Neural cell (in vitro differentiated cells): ENCODE data around the gene MDH2. TPM values are rescaled to one million over a fixed set of nuclear protein-coding genes. Genes with fewer than 3 reads are reported as not detected.

Experiments used
- H2AFZ ChIP-seq: fragments of 200-600, 300-800 bp; sonication (generic), shearing (Covaris generic); 2 replicates; pipeline ENCODE4 v1.6.0; 2014; ENCODE audit warnings: low read depth, mild to moderate bottlenecking, antibody characterized with exemption, low read length, moderate library complexity
- H3F3A ChIP-seq: fragments of 200-600 bp; shearing (Covaris generic); 2 replicates; pipeline ENCODE4 v1.6.1; 2016; ENCODE audit warnings: mild to moderate bottlenecking, moderate library complexity, mixed read lengths, antibody characterized with exemption, low read length; ENCODE audit not compliant: insufficient read depth, poor library complexity, severe bottlenecking
- H3K27ac ChIP-seq: fragments of 200-600, 300-800 bp; sonication (generic), shearing (Covaris generic); 2 replicates; pipeline ENCODE4 v1.5.1; 2014; ENCODE audit warnings: mild to moderate bottlenecking, low read length, moderate library complexity
- H3K27me3 ChIP-seq: fragments of 300-800, 200-600 bp; sonication (generic), shearing (Covaris generic); 2 replicates; pipeline ENCODE4 v1.6.0; 2014; ENCODE audit warnings: mild to moderate bottlenecking, low read depth, low read length, moderate library complexity; ENCODE audit not compliant: insufficient read depth
- H3K36me3 ChIP-seq: fragments of 300-800, 200-600 bp; sonication (generic), shearing (Covaris generic); 2 replicates; pipeline ENCODE4 v1.5.1; 2014; ENCODE audit warnings: mild to moderate bottlenecking, antibody characterized with exemption, low read length, moderate library complexity; ENCODE audit not compliant: insufficient read depth
- H3K4me2 ChIP-seq: fragments of 300-800, 200-600 bp; sonication (generic), shearing (Covaris generic); 2 replicates; pipeline ENCODE4 v1.6.0; 2014; ENCODE audit warnings: mild to moderate bottlenecking, low read length
- H3K4me3 ChIP-seq: fragments of 300-800, 200-600 bp; sonication (generic), shearing (Covaris generic); 2 replicates; pipeline ENCODE4 v1.5.1; 2014; ENCODE audit warnings: mild to moderate bottlenecking, low read length, moderate library complexity
- H3K79me2 ChIP-seq: fragments of 200-600 bp; shearing (Covaris generic); replicated peaks from 2 replicates; pipeline ENCODE4 v1.6.0; 2014; ENCODE audit warnings: mild to moderate bottlenecking, low read length, moderate library complexity; ENCODE audit not compliant: insufficient read depth
- H3K9ac ChIP-seq: fragments of 300-800, 200-600 bp; sonication (generic), shearing (Covaris generic); 2 replicates; pipeline ENCODE4 v1.6.1; 2016; ENCODE audit warnings: mild to moderate bottlenecking, low read length, mixed read lengths
- H3K9me2 ChIP-seq: fragments of 200-600 bp; shearing (Covaris generic); 2 replicates; pipeline ENCODE4 v1.6.1; 2016; ENCODE audit warnings: mild to moderate bottlenecking, low read length, mixed read lengths; ENCODE audit not compliant: insufficient read depth
- H3K9me3 ChIP-seq: fragments of 200-600, 300-800 bp; sonication (generic), shearing (Covaris generic); 2 replicates; pipeline ENCODE4 v1.6.1; 2016; ENCODE audit warnings: mild to moderate bottlenecking, mixed run types, low read length, moderate library complexity, mixed read lengths
- H4K20me1 ChIP-seq: fragments of 200-600 bp; shearing (Covaris generic); 2 replicates; pipeline ENCODE4 v1.6.1; 2016; ENCODE audit warnings: mild to moderate bottlenecking, mixed run types; ENCODE audit not compliant: insufficient read depth
- EP300 ChIP-seq: fragments of 450-650 bp; conservative IDR thresholded peaks from 2 replicates; pipeline ENCODE4 v1.6.1; 2014; ENCODE audit warnings: antibody characterized with exemption, mild to moderate bottlenecking, moderate library complexity; ENCODE audit not compliant: poor library complexity, severe bottlenecking
- EZH2 ChIP-seq: fragments of 200-600, 300-800 bp; shearing (Covaris generic), sonication (generic); IDR thresholded peaks from 2 replicates; pipeline ENCODE4 v1.6.1; 2014; ENCODE audit warnings: antibody characterized with exemption, low read length, borderline replicate concordance, mild to moderate bottlenecking; ENCODE audit not compliant: insufficient read depth, poor library complexity, severe bottlenecking
- MXI1 ChIP-seq: fragments of 450-650 bp; conservative IDR thresholded peaks from 2 replicates; pipeline ENCODE4 v1.6.1; 2014; ENCODE audit warnings: antibody characterized with exemption, mild to moderate bottlenecking; ENCODE audit not compliant: poor library complexity, severe bottlenecking
- POLR2AphosphoS5 ChIP-seq: IDR thresholded peaks from 2 replicates; pipeline ENCODE4 v1.6.1; 2012
- RAD21 ChIP-seq: fragments of 450-650 bp; conservative IDR thresholded peaks from 2 replicates; pipeline ENCODE4 v1.6.1; 2014; ENCODE audit warnings: antibody characterized with exemption, mild to moderate bottlenecking, moderate library complexity
- SMC3 ChIP-seq: fragments of 450-650 bp; conservative IDR thresholded peaks from 2 replicates; pipeline ENCODE4 v1.6.1; 2014; ENCODE audit warnings: antibody characterized with exemption, mild to moderate bottlenecking, moderate library complexity; ENCODE audit not compliant: poor library complexity
- TAF1 ChIP-seq: IDR thresholded peaks from 2 replicates; pipeline ENCODE4 v1.6.1; 2012; ENCODE audit warnings: low read depth
- polyA plus RNA-seq: library from polyadenylated mRNA; depleted of rRNA; stranded (reverse); fragments of >200 nt; gene quantifications from 2 replicates; pipeline ENCODE4 v1.2.3, GENCODE V29; 2014
- TF ChIP-seq, protein P1 (sequence below): fragments of 450-650 bp; IDR thresholded peaks from 2 replicates; pipeline ENCODE4 v1.5.1; 2014; ENCODE audit warnings: antibody characterized with exemption, mild to moderate bottlenecking, moderate library complexity; ENCODE audit not compliant: poor library complexity, severe bottlenecking
- TF ChIP-seq, protein P2 (sequence below): IDR thresholded peaks from 2 replicates; pipeline ENCODE4 v1.6.1; 2012; ENCODE audit warnings: borderline replicate concordance

Gene MDH2
- polyA plus RNA-seq, 1 donor from 2014 or later, result 60.5 TPM

DNA sequence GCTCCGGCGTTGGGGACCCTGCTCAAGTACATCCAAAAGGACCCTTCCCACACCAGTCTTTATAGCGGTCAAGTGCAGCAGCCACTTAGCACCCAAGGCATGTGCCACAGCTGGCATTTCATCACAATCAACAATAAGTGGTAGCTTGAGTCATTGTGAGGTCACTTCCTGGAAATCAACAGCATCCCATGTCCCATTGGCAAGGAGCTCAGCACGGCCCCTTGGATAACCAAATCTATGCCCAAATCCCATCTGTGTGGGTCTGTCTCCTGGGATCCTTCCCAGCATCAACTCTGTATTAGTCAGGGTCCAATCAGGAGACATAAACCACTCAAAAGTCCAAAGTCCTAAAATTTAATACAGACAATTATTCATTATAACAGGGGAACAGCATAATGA is 27.1 kb downstream of the MDH2 start:
- Histone ChIP-seq H3K4me3 (no peak overlapping the region), H2AFZ (no peak overlapping the region)

DNA sequence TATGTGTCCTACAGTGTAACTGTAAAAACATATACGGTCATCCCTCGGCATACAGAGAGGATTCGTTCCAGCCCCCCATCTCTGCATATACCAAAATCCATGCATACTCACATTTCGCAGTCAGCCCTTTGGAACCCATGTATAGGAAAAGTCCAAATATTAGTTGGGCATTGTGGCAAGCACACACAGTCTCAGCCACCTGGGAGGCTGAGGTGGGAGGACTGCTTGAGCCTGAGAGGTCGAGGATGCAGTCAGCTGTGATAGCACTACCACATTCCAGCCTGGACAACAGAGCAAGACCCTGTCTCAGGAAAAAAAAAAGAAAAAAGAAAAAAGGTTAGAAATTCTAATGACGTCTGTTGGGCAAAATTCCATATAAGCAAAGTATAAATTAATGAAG is 29.1 kb downstream of the MDH2 start:
- Histone ChIP-seq H3K27ac (no peak overlapping the region), H3K4me3 (no peak overlapping the region), H3F3A (no peaks in the 10 kb centered on the region), H4K20me1 (no peaks in the 10 kb centered on the region), H2AFZ (no peak overlapping the region), H3K9me3 (no peaks in the 10 kb centered on the region), H3K9me2 (no peaks in the 10 kb centered on the region), H3K27me3 (no peaks in the 10 kb centered on the region), H3K79me2 (no peaks in the 10 kb centered on the region), H3K4me2 (no peak overlapping the region), H3K36me3 (no peaks in the 10 kb centered on the region), H3K9ac (no peak overlapping the region)
- TF ChIP-seq, protein P1, sequence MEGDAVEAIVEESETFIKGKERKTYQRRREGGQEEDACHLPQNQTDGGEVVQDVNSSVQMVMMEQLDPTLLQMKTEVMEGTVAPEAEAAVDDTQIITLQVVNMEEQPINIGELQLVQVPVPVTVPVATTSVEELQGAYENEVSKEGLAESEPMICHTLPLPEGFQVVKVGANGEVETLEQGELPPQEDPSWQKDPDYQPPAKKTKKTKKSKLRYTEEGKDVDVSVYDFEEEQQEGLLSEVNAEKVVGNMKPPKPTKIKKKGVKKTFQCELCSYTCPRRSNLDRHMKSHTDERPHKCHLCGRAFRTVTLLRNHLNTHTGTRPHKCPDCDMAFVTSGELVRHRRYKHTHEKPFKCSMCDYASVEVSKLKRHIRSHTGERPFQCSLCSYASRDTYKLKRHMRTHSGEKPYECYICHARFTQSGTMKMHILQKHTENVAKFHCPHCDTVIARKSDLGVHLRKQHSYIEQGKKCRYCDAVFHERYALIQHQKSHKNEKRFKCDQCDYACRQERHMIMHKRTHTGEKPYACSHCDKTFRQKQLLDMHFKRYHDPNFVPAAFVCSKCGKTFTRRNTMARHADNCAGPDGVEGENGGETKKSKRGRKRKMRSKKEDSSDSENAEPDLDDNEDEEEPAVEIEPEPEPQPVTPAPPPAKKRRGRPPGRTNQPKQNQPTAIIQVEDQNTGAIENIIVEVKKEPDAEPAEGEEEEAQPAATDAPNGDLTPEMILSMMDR, result no peak
- TF ChIP-seq RAD21, result no peak
- TF ChIP-seq TAF1, result no peak
- TF ChIP-seq MXI1, result no peak
- no peak for TF ChIP-seq POLR2AphosphoS5
- TF ChIP-seq EZH2, result no peak

More for the DNA sequence above, 27.1 kb downstream of the MDH2 start:
- no peaks in the 10 kb centered on the region for H3K36me3 ChIP-seq
- no peak overlapping the region for H3K9ac ChIP-seq
- no peaks in the 10 kb centered on the region for H3K79me2 ChIP-seq
- H3K9me3 ChIP-seq, result no peaks in the 10 kb centered on the region
- H3K27ac ChIP-seq, result no peak overlapping the region
- TF ChIP-seq POLR2AphosphoS5, result no peak
- TF ChIP-seq EP300, result no peak
- TF ChIP-seq EZH2, result no peak
- TF ChIP-seq, protein P1, result no peak
- no peak for TF ChIP-seq RAD21
- TF ChIP-seq TAF1, result no peak
- TF ChIP-seq MXI1, result no peak
- TF ChIP-seq SMC3, result no peak
- no peaks in the 10 kb centered on the region for H3K27me3 ChIP-seq
- H3F3A ChIP-seq, result no peaks in the 10 kb centered on the region
- no peak overlapping the region for H3K4me2 ChIP-seq
- H4K20me1 ChIP-seq, result no peaks in the 10 kb centered on the region
- no peaks in the 10 kb centered on the region for H3K9me2 ChIP-seq

DNA sequence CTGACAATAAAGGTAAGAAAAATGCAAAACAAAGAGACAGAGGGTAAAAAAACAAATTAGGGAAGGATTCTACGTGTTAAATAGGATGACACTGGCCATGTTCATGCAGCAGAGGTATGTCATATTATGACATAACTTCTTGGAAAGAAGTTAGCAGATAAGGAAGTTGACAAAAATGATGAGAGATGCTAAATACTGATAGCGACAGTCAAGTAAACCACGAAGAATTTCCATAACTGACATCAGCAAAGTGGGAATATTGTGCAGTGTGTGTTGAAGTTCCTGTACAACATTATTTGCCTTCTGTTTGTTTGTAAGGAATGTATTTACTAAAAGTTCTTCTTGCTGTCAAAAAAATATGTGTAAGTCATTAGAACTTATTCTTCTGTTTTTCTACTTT is 29.5 kb downstream of the MDH2 start:
- Histone ChIP-seq H3K36me3 (no peaks in the 10 kb centered on the region), H3K9ac (no peak overlapping the region), H4K20me1 (no peaks in the 10 kb centered on the region), H3K4me3 (no peak overlapping the region), H3K9me3 (no peaks in the 10 kb centered on the region), H3K27ac (no peak overlapping the region), H3F3A (no peaks in the 10 kb centered on the region), H3K79me2 (no peaks in the 10 kb centered on the region), H2AFZ (no peak overlapping the region), H3K4me2 (no peak overlapping the region), H3K9me2 (no peaks in the 10 kb centered on the region), H3K27me3 (no peaks in the 10 kb centered on the region)
- TF ChIP-seq, protein P1, result no peak
- TF ChIP-seq POLR2AphosphoS5 (no peak), RAD21 (no peak), TAF1 (no peak), EZH2 (no peak), SMC3 (no peak), EP300 (no peak), MXI1 (no peak)
- TF ChIP-seq, protein P2, sequence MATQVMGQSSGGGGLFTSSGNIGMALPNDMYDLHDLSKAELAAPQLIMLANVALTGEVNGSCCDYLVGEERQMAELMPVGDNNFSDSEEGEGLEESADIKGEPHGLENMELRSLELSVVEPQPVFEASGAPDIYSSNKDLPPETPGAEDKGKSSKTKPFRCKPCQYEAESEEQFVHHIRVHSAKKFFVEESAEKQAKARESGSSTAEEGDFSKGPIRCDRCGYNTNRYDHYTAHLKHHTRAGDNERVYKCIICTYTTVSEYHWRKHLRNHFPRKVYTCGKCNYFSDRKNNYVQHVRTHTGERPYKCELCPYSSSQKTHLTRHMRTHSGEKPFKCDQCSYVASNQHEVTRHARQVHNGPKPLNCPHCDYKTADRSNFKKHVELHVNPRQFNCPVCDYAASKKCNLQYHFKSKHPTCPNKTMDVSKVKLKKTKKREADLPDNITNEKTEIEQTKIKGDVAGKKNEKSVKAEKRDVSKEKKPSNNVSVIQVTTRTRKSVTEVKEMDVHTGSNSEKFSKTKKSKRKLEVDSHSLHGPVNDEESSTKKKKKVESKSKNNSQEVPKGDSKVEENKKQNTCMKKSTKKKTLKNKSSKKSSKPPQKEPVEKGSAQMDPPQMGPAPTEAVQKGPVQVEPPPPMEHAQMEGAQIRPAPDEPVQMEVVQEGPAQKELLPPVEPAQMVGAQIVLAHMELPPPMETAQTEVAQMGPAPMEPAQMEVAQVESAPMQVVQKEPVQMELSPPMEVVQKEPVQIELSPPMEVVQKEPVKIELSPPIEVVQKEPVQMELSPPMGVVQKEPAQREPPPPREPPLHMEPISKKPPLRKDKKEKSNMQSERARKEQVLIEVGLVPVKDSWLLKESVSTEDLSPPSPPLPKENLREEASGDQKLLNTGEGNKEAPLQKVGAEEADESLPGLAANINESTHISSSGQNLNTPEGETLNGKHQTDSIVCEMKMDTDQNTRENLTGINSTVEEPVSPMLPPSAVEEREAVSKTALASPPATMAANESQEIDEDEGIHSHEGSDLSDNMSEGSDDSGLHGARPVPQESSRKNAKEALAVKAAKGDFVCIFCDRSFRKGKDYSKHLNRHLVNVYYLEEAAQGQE, result no peak
